ENCODE data around the gene AHRR.
"Not testable (repeated sequence)": the region's sequence is repeated elsewhere in the genome, so short reads cannot be mapped to it uniquely, and the experiment has no call there.

GRCh38 chr5:294788-295187 lies 26.7 kb upstream of the AHRR start:
- TF ChIP-seq CTCF (IDR thresholded peaks at IDR 0.05; ENCODE audit: poor library complexity); EZH2 (IDR thresholded peaks at IDR 0.05; ENCODE audit: borderline replicate concordance); EZH2phosphoT487 (IDR thresholded peaks at IDR 0.05; ENCODE audit: low read depth, severe bottlenecking, unreplicated experiment): not testable (repeated sequence)
